ENCODE results near the gene LACTBL1.
"Not testable (repeated sequence)": the region's sequence is repeated elsewhere in the genome, so short reads cannot be mapped to it uniquely, and the experiment has no call there.

Gene LACTBL1

DNA sequence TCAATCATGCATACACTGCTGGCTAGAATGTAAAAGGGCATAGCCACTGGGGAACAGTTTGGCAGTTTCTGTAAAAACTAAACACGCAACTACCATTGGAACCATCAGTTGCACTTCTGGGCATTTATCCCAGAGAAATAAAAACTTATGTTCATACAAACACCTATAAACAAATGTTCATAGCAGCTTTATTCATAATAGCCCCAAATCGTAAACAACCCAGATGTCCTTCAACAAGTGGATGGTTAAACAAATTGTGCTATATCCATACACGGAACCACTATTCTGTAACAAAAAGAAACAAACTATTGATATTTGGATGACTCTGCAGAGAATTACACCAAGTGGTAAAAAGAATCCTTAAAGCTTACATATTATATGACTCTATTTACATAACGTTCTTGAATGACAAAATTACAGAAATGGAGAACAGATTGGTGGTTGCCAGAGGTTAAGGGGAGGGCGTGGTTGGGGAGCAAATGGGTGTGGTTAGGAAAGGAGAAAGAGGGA, 22.8 kb downstream of the LACTBL1 start:
- in situ Hi-C loops (cut with MboI; ENCODE audit: low sequenced_read_pairs), result no loop called here

DNA sequence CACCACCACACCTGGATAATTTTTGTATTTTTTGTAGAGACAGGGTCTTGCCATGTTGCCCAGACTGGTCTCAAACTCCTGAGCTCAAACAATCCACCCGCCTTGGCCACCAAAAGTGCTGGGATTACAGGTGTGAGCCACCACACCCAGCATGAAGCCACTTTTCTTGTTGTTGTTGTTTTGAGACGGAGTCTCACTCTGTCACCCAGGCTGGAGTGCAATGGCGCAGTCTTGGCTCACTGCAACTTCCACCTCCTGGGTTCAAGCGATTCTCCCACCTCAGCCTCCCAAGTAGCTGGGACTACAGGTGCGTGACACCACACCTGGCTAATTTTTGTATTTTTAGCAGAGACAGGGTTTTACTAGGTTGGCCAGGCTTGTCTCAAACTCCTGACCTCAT, 27.5 kb downstream of the LACTBL1 start:
- in situ Hi-C loops (cut with MboI; ENCODE audit: low sequenced_read_pairs), result not testable (repeated sequence)

DNA sequence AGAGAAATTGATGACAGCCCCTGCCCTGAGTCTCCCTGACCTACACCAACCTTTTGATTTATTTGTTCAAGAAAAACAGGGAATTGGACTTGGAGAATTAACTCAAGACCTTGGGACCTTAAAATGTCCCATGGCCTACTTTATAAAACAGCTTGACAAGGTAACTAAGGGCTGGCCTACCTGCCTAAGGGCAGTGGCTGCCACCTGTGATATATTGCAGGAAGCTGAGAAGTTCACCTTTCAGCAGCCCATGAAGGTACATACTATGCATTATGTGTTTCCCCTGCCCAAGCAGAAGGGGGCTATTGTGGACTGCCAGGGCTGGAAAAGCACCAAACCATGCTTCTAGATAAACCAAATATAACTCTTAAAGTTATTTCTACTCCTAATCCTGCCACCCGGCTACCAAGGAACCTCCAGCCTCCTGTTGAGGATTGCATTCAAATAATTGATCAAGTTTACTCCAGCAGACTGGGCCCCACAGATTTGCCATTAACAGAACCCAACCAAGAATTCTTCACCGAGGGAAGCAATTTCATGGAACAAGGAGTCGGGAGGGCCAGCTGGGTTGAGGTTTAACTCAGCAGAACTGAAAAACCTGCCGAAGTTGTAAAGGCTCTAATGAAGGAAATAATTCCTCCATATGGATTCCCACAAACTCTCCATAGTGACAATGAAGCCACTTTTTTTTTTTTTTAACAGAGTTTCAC, 28.2 kb downstream of the LACTBL1 start:
- in situ Hi-C loops (cut with MboI; ENCODE audit: low sequenced_read_pairs), result no loop called here

DNA sequence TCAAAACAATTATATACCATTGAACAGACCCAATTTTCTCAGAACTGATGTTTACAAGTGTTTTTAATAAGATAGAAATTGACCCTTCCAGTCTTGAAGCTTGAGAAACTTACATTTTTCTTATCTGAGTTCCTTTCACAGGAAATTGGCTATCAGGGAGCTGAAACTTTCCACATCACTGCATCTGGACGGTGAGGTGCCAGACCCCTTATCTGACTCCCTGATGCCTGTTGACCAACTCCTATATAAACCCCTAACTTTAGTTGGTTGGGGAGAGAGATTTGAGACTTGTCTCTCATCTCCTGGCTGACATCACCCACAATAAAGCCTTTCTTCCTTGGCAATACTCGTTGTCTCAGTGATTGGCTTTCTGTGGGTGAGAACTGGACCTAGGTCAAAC, 31.4 kb downstream of the LACTBL1 start:
- in situ Hi-C loops (cut with MboI; ENCODE audit: low sequenced_read_pairs), result no loop called here

DNA sequence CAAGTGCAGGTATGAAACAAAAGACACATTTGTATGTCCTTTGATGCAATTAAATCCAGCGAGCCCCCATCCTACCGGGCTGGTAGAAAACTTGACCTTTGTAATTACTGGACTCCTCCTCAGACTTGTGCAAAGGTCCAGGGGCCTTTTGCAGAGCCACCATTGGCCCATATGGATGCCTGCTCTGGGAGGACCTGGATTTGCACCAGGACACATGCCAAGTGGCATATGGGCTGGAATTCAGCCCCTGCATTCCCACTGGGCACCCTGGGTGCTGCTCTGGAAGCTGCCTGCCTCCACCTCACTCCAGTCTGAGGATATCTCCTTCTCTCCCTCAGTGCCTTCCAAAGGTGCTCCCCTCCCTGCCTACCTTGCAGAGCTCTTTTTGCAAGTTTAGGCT, 36.0 kb downstream of the LACTBL1 start:
- in situ Hi-C loops (cut with MboI; ENCODE audit: low sequenced_read_pairs), result no loop called here

DNA sequence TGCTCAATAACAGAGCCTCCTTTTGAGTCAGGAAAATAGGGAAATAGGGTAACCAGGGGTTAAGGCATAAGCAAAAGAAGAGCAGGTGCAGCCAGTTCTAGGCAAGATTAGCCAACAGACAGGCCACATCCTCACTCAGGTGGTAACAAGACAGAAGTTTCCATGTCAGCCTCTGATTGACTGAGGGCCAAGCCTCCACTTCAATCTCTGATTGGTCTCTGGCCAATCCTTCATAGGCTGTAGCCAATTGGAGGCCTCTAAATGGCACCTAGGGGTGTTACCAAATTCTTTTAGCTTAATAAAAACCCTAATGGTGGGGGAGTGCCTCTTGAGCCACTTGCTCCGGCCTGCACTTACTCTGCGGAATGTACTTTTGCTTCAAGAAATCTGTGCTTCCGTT, 37.2 kb downstream of the LACTBL1 start:
- in situ Hi-C loops (cut with MboI; ENCODE audit: low sequenced_read_pairs), result no loop called here

DNA sequence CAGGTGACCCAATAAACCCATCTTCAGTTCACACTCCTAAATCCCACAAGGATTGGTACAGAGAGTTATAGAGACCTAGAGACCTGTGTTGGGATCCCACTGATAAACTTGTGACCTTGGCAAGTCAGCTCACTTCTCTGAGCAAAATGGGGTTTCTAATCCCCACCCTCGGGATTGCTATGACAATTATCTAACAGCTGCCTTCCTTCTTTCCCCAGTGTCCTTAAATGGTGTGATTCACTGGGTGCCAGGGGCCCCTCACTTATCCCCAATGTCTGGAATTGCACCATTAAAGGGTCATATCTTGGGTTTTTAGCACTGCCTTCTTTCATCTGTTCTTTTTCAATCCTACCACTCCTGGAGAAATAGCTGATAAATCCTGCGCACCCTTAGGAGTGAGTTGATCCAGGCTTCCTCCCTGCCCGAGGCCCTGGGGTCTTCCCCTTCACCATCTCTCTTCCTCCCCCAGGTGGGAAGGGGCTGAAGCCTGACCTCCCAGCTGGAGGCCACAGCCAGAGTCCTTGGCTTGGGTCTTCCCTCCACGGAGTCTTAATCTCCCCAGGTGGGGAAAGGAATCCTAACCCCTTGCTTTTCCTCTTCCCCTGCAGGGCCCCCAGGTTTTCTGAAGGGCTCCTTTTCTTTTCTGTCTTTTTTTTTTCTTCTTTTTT, 39.7 kb downstream of the LACTBL1 start:
- in situ Hi-C loops (cut with MboI; ENCODE audit: low sequenced_read_pairs), result no loop called here

DNA sequence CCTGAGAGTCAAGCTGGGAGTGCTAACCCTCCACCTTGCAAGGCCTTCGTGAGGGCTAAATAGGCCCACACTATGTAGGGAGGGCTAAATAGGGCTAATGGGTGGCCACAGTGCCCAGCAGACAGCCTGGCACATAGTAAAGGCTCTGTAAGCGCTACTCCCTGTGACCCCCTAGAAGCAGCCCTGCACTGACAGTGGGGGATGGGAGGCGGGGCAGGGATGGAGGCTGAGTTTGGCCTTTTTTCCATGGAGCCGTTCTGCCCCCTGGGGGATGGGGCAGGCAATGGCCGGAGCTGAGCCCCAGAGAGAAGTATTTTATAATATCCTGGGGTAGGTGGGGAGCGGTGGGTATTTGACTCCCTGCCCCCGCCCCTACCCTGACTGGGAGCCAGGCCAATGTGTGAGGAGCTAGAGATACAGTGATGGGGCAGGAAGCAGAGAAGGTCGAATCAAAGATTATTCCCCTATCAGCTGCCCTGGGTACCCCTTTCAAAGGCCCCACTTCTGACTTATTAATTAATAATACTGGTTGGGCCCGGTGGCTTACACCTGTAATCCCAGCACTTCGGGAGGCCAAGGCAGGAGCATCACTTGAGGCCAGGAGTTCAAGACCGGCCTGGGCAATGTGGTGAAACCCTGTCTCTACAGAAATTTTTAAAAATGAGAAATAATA, 42.3 kb downstream of the LACTBL1 start:
- in situ Hi-C loops (cut with MboI; ENCODE audit: low sequenced_read_pairs), result no loop called here

DNA sequence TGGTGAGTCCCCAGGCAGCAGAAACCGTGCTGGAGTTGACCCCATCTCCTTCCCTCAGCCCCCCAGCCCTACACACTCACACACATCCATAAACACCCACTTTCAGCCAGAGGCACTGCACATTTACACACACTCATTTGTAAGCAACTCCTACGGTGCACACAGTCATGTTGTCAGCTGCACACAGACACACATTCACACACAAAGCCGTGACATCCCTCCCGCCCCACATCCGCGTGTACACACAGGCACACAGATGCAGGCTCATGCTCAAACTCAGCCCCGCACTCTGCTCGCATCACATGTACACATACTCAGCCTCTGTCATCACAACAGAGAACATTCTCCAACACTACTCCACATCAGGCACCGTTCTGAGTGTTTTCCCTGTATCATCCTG, 47.6 kb downstream of the LACTBL1 start:
- in situ Hi-C loops (cut with MboI; ENCODE audit: low sequenced_read_pairs), result no loop called here

DNA sequence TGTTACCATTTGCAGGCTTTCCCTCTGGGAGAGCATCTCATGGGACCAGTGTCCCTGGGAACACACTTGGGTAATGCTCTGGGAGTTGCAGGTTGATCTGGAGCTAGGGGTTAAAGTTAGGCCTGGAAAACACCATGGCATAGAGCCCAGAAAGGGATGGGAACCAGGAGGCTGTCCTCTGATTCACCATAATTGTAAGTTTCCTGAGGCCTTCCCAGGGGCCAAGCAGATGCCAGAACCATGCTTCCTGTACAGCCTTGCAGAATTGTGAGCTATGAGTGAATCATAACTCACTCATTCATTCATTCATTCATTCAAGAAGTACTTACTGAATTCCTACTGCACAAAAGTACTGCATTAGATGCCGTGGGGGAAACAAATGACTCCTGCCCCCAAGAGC, 50.0 kb downstream of the LACTBL1 start:
- in situ Hi-C loops (cut with MboI; ENCODE audit: low sequenced_read_pairs), result no loop called here

DNA sequence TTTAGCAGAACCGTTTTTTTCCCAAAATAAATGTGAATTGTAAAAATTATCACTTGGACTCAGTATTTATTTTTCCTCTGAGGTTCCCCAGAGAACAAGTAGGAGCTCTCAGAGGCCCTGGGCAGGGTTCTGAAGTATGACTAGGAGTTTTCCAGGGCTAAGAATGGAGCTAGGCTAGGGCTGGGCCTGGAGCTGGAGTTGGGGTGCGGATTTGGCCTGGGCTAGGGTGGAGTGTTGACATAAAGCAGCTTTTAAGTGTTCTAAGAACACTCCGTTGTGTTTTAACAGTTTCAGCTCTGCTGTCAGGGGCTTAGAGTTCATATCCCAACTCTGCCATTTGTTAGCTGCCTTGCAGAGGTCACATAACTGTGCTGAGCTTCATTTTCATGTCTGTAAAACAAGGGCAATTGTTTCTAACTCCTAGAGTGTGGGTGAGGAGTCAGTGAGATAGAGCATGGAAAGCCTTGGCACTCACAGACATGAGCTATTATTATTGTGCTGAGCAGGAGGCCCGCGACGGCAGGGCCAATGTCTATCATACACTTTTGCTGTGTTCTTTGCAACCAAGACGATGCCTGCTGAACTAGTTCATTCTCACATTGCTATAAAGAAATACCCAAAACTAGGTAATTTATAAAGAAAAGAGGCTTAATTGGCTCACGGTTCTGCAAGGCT, 51.1 kb downstream of the LACTBL1 start:
- in situ Hi-C loops (cut with MboI; ENCODE audit: low sequenced_read_pairs), result no loop called here

DNA sequence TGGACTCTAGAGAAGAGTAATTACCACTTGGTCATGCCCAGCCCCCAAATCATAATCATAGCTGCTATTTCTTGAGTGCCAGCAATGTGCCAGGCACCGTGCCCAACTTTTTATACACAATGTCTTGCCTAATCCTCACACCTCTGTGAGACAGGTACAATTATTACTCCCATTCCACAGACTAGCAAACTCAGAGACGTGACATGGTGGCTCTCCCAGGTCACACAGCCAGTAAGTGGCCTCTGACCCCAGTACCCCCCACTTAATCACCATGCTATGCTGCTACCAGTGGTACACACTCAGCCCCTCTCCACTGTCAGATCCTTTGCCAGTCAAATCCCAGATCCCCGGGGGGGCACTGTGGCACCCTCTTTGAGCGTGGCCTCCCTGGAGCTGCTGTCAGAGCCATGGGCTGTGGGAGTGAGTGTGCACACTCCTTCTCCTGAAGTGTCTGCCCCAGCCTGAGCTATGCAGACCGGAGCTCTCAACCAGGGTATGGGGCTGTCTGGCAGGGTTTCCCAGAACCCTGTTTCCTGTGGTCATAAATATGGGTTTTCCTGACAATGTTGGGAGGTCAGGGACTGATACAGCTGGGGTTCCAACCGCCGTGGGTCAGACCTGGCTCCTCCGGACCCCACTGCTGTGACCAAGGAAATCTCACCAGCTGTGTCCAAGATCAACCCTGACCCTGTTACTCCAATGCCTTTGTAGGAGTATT, 51.8 kb downstream of the LACTBL1 start:
- in situ Hi-C loops (cut with MboI; ENCODE audit: low sequenced_read_pairs), result no loop called here

DNA sequence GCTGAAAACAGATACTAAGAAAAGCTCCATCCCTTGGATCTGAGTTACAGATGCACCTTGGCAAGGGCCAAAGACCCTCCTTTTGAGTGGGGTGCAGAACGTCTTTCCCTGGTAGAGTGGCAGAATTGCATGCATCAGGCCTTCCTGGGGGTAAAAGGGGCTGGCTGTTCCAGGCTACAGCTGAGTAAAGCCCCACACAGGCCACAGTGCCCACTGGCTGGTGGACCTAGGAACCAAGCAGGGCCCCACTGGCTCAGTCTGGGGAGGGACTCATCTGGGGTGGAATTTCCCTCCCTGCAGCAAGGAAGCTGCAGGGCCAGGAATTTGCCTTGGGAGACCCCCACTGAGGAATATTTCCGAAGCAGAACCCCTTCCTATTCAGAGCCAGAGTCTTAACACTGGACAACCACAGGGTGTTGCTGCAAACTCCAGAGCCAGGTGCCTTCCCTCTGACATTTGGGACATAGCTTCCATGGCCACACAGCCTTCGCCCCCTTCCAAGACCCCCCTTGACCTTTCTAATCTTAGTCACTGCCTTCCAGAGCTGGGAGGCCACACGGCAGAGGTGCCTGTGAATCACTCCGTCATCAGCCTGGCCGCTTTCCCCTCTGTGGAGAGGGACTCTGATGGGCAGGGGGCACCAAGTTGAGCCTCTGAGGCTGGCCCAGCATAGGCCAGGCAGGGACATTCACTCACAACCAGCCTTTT, 52.5 kb downstream of the LACTBL1 start:
- in situ Hi-C loops (cut with MboI; ENCODE audit: low sequenced_read_pairs), result no loop called here

DNA sequence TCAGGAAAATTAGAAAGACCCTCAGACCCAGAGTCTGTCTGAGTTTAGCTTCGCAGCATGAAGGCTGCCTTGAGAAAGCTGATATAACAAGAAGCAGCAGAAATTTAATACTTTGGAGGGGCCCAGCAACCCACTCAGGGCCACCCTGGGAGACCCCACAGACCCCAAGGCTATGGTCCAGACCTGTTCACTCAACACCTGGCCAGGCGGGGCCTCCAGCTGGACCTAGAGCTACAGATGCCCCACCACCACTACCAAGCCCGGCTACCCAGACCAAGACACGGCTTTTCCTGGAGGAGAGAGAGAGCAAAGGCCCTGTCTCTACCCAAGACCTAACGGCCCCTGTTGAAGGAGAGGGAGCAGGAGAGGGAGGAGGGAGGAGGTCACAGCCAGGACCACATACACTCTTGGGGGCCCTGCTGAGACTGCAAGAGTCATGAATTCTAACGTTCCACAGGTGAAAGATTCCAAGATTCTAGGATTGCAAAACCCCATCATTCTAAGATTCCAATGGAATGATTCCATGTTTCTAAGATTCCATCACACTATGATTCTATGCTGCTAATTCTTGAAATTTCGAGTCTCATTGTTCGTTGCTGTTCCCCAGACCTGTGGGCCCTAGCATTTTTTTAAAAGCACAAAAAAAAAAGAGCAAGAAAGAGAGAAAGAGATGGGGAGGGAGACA, 53.2 kb downstream of the LACTBL1 start:
- in situ Hi-C loops (cut with MboI; ENCODE audit: low sequenced_read_pairs), result no loop called here

DNA sequence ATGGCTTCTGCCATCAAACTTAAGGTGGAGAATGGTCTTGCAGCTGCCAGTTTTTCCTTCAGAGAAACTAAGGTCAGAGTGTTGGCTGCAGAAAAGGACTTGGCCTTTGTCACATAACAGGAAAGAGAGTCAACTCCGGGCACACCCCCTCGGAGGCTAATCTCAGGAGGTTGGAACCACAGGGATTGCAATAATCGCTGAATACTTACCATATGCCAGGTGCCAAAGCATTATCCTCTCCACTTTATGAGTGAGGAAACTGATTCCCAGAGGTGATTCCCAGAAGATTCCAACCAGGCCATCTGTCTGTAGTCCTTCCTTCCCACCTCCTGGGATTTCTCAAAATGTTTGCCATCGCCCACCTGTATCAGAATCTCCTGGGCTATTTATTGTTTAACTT, 54.0 kb downstream of the LACTBL1 start:
- in situ Hi-C loops (cut with MboI; ENCODE audit: low sequenced_read_pairs), result no loop called here

DNA sequence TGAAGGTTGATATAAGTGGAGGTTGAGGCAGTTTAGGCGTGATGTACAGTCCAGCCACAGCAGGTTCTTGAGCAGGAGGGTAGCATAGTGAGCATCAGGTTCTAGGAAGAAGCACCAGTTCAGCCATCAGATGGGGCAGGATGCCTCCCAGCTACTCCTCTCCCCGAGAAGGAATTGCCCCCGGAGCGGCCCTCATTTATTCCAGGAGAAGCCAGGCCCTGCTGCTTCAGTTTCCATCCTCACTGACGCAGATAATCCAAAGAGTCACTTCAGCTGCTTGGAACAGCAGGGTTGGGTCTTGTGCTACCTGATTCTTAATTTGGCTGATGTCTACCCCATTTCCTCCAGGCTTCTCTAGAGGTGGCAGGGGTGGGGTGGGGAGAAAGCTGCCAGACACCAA, 54.7 kb downstream of the LACTBL1 start:
- in situ Hi-C loops (cut with MboI; ENCODE audit: low sequenced_read_pairs), result no loop called here

DNA sequence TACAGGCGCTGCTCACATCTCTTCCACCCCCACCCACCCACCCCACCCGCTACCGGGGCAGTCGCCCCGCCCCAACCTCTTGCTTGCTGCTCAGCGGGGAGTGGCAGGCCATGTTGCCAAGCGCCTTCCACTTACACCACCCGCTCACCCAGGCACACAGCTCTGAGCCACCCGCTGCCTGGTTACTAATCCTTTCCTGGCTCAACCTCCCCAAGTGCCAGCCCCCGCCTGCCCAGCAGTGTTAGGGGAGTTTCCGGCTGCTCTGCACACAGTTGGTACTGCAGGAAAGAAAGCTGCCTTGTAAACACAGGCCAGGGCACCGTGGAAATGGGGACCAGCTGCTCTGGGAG, 56.2 kb downstream of the LACTBL1 start:
- in situ Hi-C loops (cut with MboI; ENCODE audit: low sequenced_read_pairs), result no loop called here

DNA sequence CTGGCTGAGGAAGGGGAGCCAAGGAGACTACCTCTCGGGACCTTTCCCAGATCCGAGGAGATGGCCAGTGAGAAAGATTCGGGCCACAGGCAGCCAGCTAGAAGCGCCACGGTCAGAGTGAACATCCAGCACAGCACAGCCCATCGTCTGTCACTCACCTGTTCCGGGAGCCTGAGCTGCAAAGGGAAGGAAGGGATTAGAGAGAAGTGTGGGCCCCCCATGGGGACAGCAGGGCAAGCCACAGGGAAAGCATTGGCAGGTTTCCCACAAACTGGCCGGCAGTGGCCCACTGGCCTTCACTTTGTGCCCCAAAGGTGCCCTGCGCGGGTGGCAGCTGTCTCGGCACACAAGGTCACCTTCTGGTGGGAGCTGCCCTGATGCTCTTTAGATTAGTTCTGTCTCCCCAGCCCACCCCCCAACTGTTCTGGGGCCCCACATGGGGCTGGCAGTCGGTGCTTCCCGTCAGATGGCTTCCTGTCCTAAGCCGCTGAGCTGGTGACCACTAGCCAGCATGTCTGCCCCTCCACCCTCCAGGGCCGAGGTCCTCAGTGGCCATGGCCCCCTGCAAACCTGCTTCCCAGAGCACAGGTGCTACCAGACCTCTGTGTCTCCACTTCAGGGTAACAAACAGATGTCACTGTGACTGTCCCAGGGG, 56.7 kb downstream of the LACTBL1 start:
- in situ Hi-C loops (cut with MboI; ENCODE audit: low sequenced_read_pairs), result no loop called here

DNA sequence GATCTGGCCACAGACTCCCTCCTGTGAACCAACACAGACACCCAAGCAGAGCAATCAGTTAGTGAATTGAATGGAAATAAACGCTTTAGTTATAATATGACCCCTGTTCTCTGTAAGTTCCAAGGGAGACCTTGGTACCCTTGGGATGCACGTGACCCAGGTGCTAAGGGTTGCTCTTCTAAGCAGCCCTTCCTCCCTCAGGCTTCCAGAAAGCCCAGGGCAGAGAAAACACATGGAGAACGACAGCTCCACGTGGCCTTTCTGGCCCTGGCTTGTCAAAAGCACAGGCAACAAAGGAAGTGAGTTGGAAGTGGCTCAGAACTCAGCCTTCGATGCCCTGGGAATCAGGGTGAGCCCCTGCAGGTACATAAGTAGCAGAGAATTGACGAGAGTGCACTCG, 57.4 kb downstream of the LACTBL1 start:
- in situ Hi-C loops (cut with MboI; ENCODE audit: low sequenced_read_pairs), result no loop called here

Measured in HL-60/S4 treated with retinoic acid at 250 ng/mL for 4 days and 3 days (cell line).